LNCaP clone FGC (cell line): ENCODE data around the gene BMPER.

ENCODE experiments used
- DNase-seq: peaks from one replicate; pipeline ENCODE4 v3.0.0-alpha.2; 2011; ENCODE audit warnings: low read depth
- H3K4me3 ChIP-seq: 2 replicates; pipeline ENCODE4 v1.5.1; 2011; ENCODE audit warnings: mild to moderate bottlenecking, low read depth, low read length, control low read depth
- CTCF ChIP-seq: IDR thresholded peaks from 2 replicates; pipeline ENCODE4 v1.5.1; 2012; ENCODE audit warnings: mild to moderate bottlenecking; ENCODE audit not compliant: control insufficient read depth, insufficient read depth; ENCODE audit errors: extremely low read depth

BMPER gene

GRCh38 chr7:33939121-33939520, 33.8 kb downstream of the BMPER start:
- TF ChIP-seq CTCF = no peak
- DNase-seq = no peak
- H3K4me3 ChIP-seq = no peak overlapping the region

GRCh38 chr7:33940503-33940902, 35.2 kb downstream of the BMPER start:
- H3K4me3 ChIP-seq = no peak overlapping the region
- no peak for TF ChIP-seq CTCF
- no peak for DNase-seq

- no peak for DNase-seq
- no peak overlapping the region for H3K4me3 ChIP-seq
- no peak for TF ChIP-seq CTCF
Measured at GRCh38 chr7:33941418-33941817, 36.1 kb downstream of the BMPER start.

GRCh38 chr7:33946094-33946699, 40.9 kb downstream of the BMPER start:
- no peak for TF ChIP-seq CTCF
- DNase-seq = no peak
- no peak overlapping the region for H3K4me3 ChIP-seq

GRCh38 chr7:33950047-33950714, 44.8 kb downstream of the BMPER start:
- no peak overlapping the region for H3K4me3 ChIP-seq
- no peak for TF ChIP-seq CTCF
- no peak for DNase-seq

- TF ChIP-seq CTCF = no peak
Measured at GRCh38 chr7:33952824-33953223, 47.5 kb downstream of the BMPER start.

GRCh38 chr7:33958104-33958503, 52.8 kb downstream of the BMPER start:
- no peak for TF ChIP-seq CTCF
- no peak overlapping the region for H3K4me3 ChIP-seq
- DNase-seq = no peak

More at GRCh38 chr7:33952824-33953223, 47.5 kb downstream of the BMPER start:
- H3K4me3 ChIP-seq = no peak overlapping the region
- DNase-seq = no peak
